Measurements from ENCODE around the gene CD160.

DNA sequence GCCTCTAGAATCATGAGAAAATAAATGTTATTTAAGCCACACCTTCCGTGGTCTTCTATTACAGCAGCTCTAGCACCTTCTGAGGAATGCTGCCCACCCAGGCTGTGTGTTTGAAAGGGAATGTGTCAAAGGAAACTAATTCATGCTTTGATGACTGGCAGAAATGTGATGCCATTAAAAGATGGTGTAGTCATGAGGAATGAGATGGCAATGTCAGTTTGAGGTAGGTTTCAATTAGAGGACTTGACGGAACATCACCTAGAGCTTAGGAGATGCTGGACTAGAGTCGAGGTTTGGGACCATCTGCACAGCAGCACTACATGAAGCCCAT is 22.7 kb upstream of the CD160 start:
- TF ChIP-seq EP300 (IDR thresholded peaks at IDR 0.05; ENCODE audit: borderline replicate concordance), result no peak
- TF ChIP-seq CEBPB (IDR thresholded peaks at IDR 0.05), result no peak
- TF ChIP-seq EGR1 (IDR thresholded peaks at IDR 0.05), result no peak
- TF ChIP-seq TAF1 (IDR thresholded peaks at IDR 0.05; ENCODE audit: low read depth), result no peak
- no peak for TF ChIP-seq TCF12 (IDR thresholded peaks at IDR 0.05; ENCODE audit: low read depth)
- no peak for TF ChIP-seq RAD21 (IDR thresholded peaks at IDR 0.05; ENCODE audit: low read depth)
- no peak for TF ChIP-seq TEAD4 (IDR thresholded peaks at IDR 0.05)
- TF ChIP-seq ZBTB7A (IDR thresholded peaks at IDR 0.05; ENCODE audit: low read depth), result no peak
- TF ChIP-seq, protein P1, sequence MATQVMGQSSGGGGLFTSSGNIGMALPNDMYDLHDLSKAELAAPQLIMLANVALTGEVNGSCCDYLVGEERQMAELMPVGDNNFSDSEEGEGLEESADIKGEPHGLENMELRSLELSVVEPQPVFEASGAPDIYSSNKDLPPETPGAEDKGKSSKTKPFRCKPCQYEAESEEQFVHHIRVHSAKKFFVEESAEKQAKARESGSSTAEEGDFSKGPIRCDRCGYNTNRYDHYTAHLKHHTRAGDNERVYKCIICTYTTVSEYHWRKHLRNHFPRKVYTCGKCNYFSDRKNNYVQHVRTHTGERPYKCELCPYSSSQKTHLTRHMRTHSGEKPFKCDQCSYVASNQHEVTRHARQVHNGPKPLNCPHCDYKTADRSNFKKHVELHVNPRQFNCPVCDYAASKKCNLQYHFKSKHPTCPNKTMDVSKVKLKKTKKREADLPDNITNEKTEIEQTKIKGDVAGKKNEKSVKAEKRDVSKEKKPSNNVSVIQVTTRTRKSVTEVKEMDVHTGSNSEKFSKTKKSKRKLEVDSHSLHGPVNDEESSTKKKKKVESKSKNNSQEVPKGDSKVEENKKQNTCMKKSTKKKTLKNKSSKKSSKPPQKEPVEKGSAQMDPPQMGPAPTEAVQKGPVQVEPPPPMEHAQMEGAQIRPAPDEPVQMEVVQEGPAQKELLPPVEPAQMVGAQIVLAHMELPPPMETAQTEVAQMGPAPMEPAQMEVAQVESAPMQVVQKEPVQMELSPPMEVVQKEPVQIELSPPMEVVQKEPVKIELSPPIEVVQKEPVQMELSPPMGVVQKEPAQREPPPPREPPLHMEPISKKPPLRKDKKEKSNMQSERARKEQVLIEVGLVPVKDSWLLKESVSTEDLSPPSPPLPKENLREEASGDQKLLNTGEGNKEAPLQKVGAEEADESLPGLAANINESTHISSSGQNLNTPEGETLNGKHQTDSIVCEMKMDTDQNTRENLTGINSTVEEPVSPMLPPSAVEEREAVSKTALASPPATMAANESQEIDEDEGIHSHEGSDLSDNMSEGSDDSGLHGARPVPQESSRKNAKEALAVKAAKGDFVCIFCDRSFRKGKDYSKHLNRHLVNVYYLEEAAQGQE (IDR thresholded peaks at IDR 0.05; ENCODE audit: low read depth), result no peak
- TF ChIP-seq NFIC (IDR thresholded peaks at IDR 0.05), result no peak
- no peak for TF ChIP-seq CREB1 (IDR thresholded peaks at IDR 0.05; ENCODE audit: low read depth)
- TF ChIP-seq FOXM1 (IDR thresholded peaks at IDR 0.05; ENCODE audit: borderline replicate concordance, low read depth), result no peak
- TF ChIP-seq, protein P2, sequence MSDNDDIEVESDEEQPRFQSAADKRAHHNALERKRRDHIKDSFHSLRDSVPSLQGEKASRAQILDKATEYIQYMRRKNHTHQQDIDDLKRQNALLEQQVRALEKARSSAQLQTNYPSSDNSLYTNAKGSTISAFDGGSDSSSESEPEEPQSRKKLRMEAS (IDR thresholded peaks at IDR 0.05), result no peak

All from Ishikawa (cell line).